GM23338 (cell line): ENCODE results near the gene CDNF.

Experiments
- CTCF ChIP-seq, 2 experiments: fragments of 200-600 bp in 1 of 2; sonication (generic) in 1 of 2; conservative IDR thresholded peaks; 2 replicates each; pipeline versions ENCODE4 v1.5.1 to v1.6.1; 2016 to 2017; ENCODE audit warnings: antibody characterized with exemption in 2 of 2, low read depth in 2 of 2, mild to moderate bottlenecking in 2 of 2, moderate library complexity in 1 of 2
- EZH2 ChIP-seq: fragments of 200-600 bp; sonication (generic); IDR thresholded peaks from one replicate; pipeline ENCODE4 v1.8.0; 2017; ENCODE audit warnings: antibody characterized with exemption, mild to moderate bottlenecking, low read depth; ENCODE audit not compliant: unreplicated experiment
- EZH2phosphoT487 ChIP-seq: fragments of 200-600 bp; sonication (generic); IDR thresholded peaks from one replicate; pipeline ENCODE4 v1.8.1; 2018; ENCODE audit warnings: antibody characterized with exemption; ENCODE audit not compliant: unreplicated experiment
- POLR2AphosphoS5 ChIP-seq: IDR thresholded peaks from 2 replicates; pipeline ENCODE4 v1.6.1; 2016; ENCODE audit warnings: antibody characterized with exemption, low read depth
- ZNF114 ChIP-seq: fragments of 250-450 bp; sonication (Bioruptor Pico); IDR thresholded peaks from 2 replicates; pipeline ENCODE4 v1.5.0; 2020; ENCODE audit warnings: mild to moderate bottlenecking, moderate library complexity
- TF ChIP-seq, protein P1 (sequence below): fragments of 250-450 bp; sonication (Bioruptor Pico); IDR thresholded peaks from 2 replicates; pipeline ENCODE4 v1.5.0; 2020; ENCODE audit warnings: mild to moderate bottlenecking, moderate library complexity

DNA sequence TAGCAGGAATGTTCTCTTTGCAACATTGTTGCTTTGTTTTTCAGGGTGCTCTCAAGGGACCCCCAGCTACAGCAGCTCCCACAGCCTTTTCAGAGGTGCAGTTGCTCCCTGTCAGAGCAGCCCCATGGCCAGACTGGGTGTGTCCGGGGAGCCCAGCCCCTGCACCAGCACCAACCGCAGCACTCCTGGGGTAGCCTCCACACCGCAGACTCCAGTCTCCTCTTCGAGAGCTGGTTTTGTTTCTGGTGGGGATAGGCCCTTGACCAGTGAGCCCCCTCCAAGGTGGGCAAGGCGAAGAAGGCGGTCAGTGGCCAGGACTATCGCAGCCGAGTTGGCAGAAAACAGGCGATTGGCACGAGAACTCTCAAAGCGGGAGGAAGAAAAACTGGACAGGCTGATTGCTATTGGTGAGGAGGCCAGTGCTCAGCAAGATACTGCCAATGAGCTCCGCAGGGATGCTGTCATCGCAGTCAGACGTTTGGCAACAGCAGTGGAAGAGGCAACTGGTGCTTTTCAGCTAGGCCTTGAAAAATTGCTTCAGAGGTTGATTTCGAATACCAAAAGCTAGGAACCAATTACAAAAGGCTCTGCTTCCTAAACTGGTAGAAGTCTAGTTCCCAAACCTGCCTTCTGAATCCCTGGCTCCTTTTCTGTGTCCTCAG is 5.6 kb upstream of the CDNF start:
- no peak for TF ChIP-seq CTCF (conservative IDR thresholded peaks at IDR 0.05; ENCODE audit: low read depth in 2 of 2)
- TF ChIP-seq EZH2 = no peak
- no peak for TF ChIP-seq POLR2AphosphoS5
- TF ChIP-seq, protein P1, sequence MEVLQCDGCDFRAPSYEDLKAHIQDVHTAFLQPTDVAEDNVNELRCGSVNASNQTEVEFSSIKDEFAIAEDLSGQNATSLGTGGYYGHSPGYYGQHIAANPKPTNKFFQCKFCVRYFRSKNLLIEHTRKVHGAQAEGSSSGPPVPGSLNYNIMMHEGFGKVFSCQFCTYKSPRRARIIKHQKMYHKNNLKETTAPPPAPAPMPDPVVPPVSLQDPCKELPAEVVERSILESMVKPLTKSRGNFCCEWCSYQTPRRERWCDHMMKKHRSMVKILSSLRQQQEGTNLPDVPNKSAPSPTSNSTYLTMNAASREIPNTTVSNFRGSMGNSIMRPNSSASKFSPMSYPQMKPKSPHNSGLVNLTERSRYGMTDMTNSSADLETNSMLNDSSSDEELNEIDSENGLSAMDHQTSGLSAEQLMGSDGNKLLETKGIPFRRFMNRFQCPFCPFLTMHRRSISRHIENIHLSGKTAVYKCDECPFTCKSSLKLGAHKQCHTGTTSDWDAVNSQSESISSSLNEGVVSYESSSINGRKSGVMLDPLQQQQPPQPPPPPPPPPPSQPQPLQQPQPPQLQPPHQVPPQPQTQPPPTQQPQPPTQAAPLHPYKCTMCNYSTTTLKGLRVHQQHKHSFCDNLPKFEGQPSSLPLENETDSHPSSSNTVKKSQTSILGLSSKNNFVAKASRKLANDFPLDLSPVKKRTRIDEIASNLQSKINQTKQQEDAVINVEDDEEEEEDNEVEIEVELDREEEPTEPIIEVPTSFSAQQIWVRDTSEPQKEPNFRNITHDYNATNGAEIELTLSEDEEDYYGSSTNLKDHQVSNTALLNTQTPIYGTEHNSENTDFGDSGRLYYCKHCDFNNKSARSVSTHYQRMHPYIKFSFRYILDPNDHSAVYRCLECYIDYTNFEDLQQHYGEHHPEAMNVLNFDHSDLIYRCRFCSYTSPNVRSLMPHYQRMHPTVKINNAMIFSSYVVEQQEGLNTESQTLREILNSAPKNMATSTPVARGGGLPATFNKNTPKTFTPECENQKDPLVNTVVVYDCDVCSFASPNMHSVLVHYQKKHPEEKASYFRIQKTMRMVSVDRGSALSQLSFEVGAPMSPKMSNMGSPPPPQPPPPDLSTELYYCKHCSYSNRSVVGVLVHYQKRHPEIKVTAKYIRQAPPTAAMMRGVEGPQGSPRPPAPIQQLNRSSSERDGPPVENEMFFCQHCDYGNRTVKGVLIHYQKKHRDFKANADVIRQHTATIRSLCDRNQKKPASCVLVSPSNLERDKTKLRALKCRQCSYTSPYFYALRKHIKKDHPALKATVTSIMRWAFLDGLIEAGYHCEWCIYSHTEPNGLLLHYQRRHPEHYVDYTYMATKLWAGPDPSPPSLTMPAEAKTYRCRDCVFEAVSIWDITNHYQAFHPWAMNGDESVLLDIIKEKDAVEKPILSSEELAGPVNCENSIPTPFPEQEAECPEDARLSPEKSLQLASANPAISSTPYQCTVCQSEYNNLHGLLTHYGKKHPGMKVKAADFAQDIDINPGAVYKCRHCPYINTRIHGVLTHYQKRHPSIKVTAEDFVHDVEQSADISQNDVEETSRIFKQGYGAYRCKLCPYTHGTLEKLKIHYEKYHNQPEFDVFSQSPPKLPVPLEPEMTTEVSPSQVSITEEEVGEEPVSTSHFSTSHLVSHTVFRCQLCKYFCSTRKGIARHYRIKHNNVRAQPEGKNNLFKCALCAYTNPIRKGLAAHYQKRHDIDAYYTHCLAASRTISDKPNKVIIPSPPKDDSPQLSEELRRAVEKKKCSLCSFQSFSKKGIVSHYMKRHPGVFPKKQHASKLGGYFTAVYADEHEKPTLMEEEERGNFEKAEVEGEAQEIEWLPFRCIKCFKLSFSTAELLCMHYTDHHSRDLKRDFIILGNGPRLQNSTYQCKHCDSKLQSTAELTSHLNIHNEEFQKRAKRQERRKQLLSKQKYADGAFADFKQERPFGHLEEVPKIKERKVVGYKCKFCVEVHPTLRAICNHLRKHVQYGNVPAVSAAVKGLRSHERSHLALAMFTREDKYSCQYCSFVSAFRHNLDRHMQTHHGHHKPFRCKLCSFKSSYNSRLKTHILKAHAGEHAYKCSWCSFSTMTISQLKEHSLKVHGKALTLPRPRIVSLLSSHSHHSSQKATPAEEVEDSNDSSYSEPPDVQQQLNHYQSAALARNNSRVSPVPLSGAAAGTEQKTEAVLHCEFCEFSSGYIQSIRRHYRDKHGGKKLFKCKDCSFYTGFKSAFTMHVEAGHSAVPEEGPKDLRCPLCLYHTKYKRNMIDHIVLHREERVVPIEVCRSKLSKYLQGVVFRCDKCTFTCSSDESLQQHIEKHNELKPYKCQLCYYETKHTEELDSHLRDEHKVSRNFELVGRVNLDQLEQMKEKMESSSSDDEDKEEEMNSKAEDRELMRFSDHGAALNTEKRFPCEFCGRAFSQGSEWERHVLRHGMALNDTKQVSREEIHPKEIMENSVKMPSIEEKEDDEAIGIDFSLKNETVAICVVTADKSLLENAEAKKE (CRISPR knock-in tag) = no peak
- TF ChIP-seq EZH2phosphoT487 = no peak
- no peak for TF ChIP-seq ZNF114 (CRISPR knock-in tag)
